Measurements from ENCODE around the gene NOG. TPM values are rescaled to one million over a fixed set of nuclear protein-coding genes. Genes with fewer than 3 reads are reported as not detected.

The NOG gene
- total RNA-seq, result under 1 TPM in 1 of 9 donors, not detected in 8; 0.14 TPM
- under 1 TPM in 2 of 3 donors, not detected in 1; 0.16 to 0.57 TPM for polyA plus RNA-seq
- long read RNA-seq, donor 1, result 0 reads
- long read RNA-seq, donor 2, result 0 reads
- long read RNA-seq, donor 3, result 0 reads
- long read RNA-seq, donor 4, result 0 reads
- long read RNA-seq, donor 5, result 0 reads
- long read RNA-seq, donor 6, result 0 reads
- long read RNA-seq, donor 7, partial matches to known transcripts, result 0 of 1 reads
- long read RNA-seq, donor 7, other reads (novel, unspliced or antisense), result 0 of 1 reads
- long read RNA-seq, donor 8, partial matches to known transcripts, result 0 of 1 reads
- long read RNA-seq, donor 8, other reads (novel, unspliced or antisense), result 0 of 1 reads
- long read RNA-seq, donor 9, result 0 reads
- long read RNA-seq, donor 10, result 0 reads

DNA sequence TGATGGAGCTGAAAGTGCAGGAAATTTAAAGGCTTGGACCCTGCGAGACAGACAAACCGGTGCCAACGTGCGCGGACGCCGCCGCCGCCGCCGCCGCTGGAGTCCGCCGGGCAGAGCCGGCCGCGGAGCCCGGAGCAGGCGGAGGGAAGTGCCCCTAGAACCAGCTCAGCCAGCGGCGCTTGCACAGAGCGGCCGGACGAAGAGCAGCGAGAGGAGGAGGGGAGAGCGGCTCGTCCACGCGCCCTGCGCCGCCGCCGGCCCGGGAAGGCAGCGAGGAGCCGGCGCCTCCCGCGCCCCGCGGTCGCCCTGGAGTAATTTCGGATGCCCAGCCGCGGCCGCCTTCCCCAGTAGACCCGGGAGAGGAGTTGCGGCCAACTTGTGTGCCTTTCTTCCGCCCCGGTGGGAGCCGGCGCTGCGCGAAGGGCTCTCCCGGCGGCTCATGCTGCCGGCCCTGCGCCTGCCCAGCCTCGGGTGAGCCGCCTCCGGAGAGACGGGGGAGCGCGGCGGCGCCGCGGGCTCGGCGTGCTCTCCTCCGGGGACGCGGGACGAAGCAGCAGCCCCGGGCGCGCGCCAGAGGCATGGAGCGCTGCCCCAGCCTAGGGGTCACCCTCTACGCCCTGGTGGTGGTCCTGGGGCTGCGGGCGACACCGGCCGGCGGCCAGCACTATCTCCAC lies at the start of gene NOG:
TSS of gene NOG (plus strand) at position 54 of the 674 bp plus-strand sequence. CDS start at position 579, 525 bp downstream.
- 0 to 2% (median 0%) methylated on average over 22 to 85 of the region's 85 CpGs for WGBS, 4 donors
- intact Hi-C loops (cut with DNase I), result loop anchor here (5.0 to 10.0 kb wide), 3 partner anchors 124 to 189 kb away; no protein-coding TSS in a partner anchor
- H3K4me1 ChIP-seq (replicated peaks in 1 of 2), result peaks cover 14 to 48% of the 10 kb centered on the region in 2 donors
- peak; percentile 42 to 62 (median 57) for DNase-seq
- peak in 1 of 2 donors; percentile 17 for TF ChIP-seq POLR2A (IDR thresholded peaks at IDR 0.05)
- TF ChIP-seq, protein P1, sequence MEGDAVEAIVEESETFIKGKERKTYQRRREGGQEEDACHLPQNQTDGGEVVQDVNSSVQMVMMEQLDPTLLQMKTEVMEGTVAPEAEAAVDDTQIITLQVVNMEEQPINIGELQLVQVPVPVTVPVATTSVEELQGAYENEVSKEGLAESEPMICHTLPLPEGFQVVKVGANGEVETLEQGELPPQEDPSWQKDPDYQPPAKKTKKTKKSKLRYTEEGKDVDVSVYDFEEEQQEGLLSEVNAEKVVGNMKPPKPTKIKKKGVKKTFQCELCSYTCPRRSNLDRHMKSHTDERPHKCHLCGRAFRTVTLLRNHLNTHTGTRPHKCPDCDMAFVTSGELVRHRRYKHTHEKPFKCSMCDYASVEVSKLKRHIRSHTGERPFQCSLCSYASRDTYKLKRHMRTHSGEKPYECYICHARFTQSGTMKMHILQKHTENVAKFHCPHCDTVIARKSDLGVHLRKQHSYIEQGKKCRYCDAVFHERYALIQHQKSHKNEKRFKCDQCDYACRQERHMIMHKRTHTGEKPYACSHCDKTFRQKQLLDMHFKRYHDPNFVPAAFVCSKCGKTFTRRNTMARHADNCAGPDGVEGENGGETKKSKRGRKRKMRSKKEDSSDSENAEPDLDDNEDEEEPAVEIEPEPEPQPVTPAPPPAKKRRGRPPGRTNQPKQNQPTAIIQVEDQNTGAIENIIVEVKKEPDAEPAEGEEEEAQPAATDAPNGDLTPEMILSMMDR (IDR thresholded peaks at IDR 0.05), result peak in 1 of 6 experiments; percentile 8
- H3K9me3 ChIP-seq (replicated peaks in 1 of 3), result no peaks in the 10 kb centered on the region
- peaks cover 37% of the 10 kb centered on the region for H3K27me3 ChIP-seq
- H3K4me3 ChIP-seq, result peak within 1 kb of the TSS in 2 of 4 donors; percentile 25 to 40
- H3K27ac ChIP-seq, result peak within 1 kb of the TSS in 1 of 5 donors; percentile 30
- H3K36me3 ChIP-seq (replicated peaks in 1 of 2), result no peaks in the 10 kb centered on the region

DNA sequence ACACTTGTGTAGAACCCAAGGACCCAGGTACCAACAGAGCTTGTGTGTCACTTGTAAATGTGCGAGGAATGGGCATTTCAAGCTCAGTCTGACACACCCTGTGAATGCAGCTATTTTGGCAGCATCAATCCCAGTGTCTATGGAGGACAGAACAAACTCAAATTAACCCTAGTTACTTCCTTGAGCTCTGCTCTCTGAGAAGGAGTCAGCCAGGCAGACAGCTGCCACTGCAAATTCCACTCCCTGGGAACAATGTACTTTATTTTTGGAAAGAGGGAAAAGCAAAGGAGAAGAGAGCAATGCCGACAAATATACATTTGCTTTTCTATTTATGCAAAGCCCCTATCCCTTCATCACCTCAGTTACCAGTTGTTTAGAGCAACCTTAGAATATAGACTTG lies 48.4 kb upstream of the NOG start:
- Histone ChIP-seq H3K9me3 (replicated peaks in 1 of 3) (no peaks in the 10 kb centered on the region), H3K27me3 (no peaks in the 10 kb centered on the region), H3K4me3 (no peak overlapping the region), H3K27ac (no peak overlapping the region), H3K4me1 (replicated peaks in 1 of 2) (no peaks in the 10 kb centered on the region), H3K36me3 (replicated peaks in 1 of 2) (no peaks in the 10 kb centered on the region)
- intact Hi-C loops (cut with DNase I), result no loop called here
- TF ChIP-seq, protein P1 (IDR thresholded peaks at IDR 0.05), result no peak
- no peak for TF ChIP-seq POLR2A (IDR thresholded peaks at IDR 0.05)
- no peak for DNase-seq
- 34 to 66% (median 55%) methylated on average over 2 of the region's 2 CpGs for WGBS, 4 donors

DNA sequence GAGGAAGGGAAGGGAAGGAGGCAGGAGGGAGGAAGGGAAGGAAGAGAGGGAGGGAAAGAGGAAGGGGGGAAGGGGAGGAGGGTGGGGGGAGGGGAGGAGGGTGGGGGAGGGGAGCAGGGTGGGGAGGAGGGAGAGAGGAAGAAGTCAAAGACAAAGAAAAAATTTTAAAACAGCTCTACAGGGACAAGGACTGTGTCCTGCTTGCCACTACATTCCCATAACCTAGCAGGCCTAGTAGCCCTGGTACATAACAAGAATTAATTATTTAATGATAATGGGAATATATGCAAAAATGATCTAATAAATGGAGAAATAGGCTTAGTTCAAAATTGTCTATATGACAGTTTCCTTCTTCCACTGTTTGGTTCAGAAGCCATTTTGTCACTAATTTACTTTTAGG lies 47.6 kb upstream of the NOG start:
- no peak for DNase-seq
- intact Hi-C loops (cut with DNase I), result no loop called here

DNA sequence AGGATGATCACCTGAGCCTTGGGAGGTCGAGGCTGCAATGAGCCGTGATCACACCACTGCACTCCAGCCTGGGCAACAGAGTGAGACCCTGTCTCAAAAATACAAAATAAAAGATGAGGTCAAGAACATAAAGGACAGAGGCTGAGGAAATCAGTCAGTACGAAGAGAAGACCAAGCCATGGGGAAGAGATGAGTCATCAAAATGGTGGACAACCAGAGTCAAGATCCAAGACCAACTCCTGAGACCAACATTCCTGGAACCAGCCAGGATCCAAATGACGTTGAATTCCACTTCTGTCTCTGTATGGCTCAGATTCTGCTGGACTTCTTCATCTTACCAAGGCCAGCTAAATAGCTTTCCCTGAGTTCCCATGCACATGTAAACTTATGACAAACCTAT lies 44.8 kb upstream of the NOG start:
- Histone ChIP-seq H3K27ac (no peak overlapping the region), H3K9me3 (replicated peaks in 1 of 3) (no peaks in the 10 kb centered on the region), H3K36me3 (replicated peaks in 1 of 2) (no peaks in the 10 kb centered on the region), H3K4me1 (replicated peaks in 1 of 2) (no peaks in the 10 kb centered on the region), H3K4me3 (no peak overlapping the region), H3K27me3 (no peaks in the 10 kb centered on the region)
- intact Hi-C loops (cut with DNase I), result no loop called here
- TF ChIP-seq, protein P1 (IDR thresholded peaks at IDR 0.05), result no peak
- TF ChIP-seq POLR2A (IDR thresholded peaks at IDR 0.05), result no peak
- no peak for DNase-seq
- 76 to 86% (median 81%) methylated on average over 4 of the region's 4 CpGs for WGBS, 4 donors

More for the DNA sequence above, 47.6 kb upstream of the NOG start:
- no peak for TF ChIP-seq POLR2A (IDR thresholded peaks at IDR 0.05)
- TF ChIP-seq, protein P1 (IDR thresholded peaks at IDR 0.05), result no peak
- no peak overlapping the region for H3K27ac ChIP-seq
- H3K4me3 ChIP-seq, result no peak overlapping the region
- no peaks in the 10 kb centered on the region for H3K4me1 ChIP-seq (replicated peaks in 1 of 2)
- no peaks in the 10 kb centered on the region for H3K27me3 ChIP-seq
- no peaks in the 10 kb centered on the region for H3K9me3 ChIP-seq (replicated peaks in 1 of 3)
- no peaks in the 10 kb centered on the region for H3K36me3 ChIP-seq (replicated peaks in 1 of 2)
